Fibroblast of lung (primary cell): Measurements from ENCODE around the gene FNDC3B. TPM values are rescaled to one million over a fixed set of nuclear protein-coding genes. Genes with fewer than 3 reads are reported as not detected.

Source experiments
- DNase-seq, 2 donors: peaks; one replicate each; pipeline versions ENCODE4 v3.0.0 to v3.0.0-alpha.2; 2010; ENCODE audit warnings: low read depth in 2 of 2
- H2AFZ ChIP-seq: 2 replicates; pipeline ENCODE4 v1.5.1; 2012; ENCODE audit warnings: low read length, control low read depth, inconsistent platforms
- H3K27ac ChIP-seq: 2 replicates; pipeline ENCODE4 v1.5.1; 2011; ENCODE audit warnings: low read length, control low read depth; ENCODE audit not compliant: insufficient read depth
- H3K27me3 ChIP-seq: 2 replicates; pipeline ENCODE4 v1.5.1; 2011; ENCODE audit warnings: mild to moderate bottlenecking, low read length; ENCODE audit not compliant: control insufficient read depth, insufficient read depth
- H3K36me3 ChIP-seq: 2 replicates; pipeline ENCODE4 v1.5.1; 2011; ENCODE audit warnings: low read length; ENCODE audit not compliant: control insufficient read depth, insufficient read depth
- H3K4me1 ChIP-seq: 2 replicates; pipeline ENCODE4 v1.5.1; 2011; ENCODE audit warnings: low read length; ENCODE audit not compliant: control insufficient read depth, insufficient read depth; ENCODE audit errors: extremely low read depth
- H3K4me2 ChIP-seq: 2 replicates; pipeline ENCODE4 v1.5.1; 2011; ENCODE audit warnings: low read length, control low read depth; ENCODE audit not compliant: insufficient read depth; ENCODE audit errors: extremely low read depth
- H3K4me3 ChIP-seq, 4 experiments: fragments of 200-600 bp in 1 of 4; sonication (generic) in 1 of 4; replicated peaks in 1 of 4; 2 replicates each; pipeline ENCODE4 v1.5.1; 2011 to 2016; ENCODE audit warnings: low read length in 4 of 4, low read depth in 3 of 4, mild to moderate bottlenecking in 3 of 4, control low read depth in 2 of 4, inconsistent platforms in 1 of 4, mixed read lengths in 1 of 4; ENCODE audit not compliant: insufficient read depth in 1 of 4; ENCODE audit errors: control extremely low read depth in 1 of 4
- H3K79me2 ChIP-seq: 2 replicates; pipeline ENCODE4 v1.5.1; 2012; ENCODE audit warnings: mild to moderate bottlenecking, low read length, inconsistent platforms; ENCODE audit not compliant: control insufficient read depth, insufficient read depth
- H3K9ac ChIP-seq: 2 replicates; pipeline ENCODE4 v1.5.1; 2011; ENCODE audit warnings: mild to moderate bottlenecking, low read length, control low read depth; ENCODE audit not compliant: insufficient read depth
- H3K9me3 ChIP-seq: 2 replicates; pipeline ENCODE4 v1.5.1; 2012; ENCODE audit warnings: low read depth, low read length; ENCODE audit not compliant: control insufficient read depth, insufficient read depth
- H4K20me1 ChIP-seq: 2 replicates; pipeline ENCODE4 v1.5.1; 2011; ENCODE audit warnings: low read length; ENCODE audit not compliant: control insufficient read depth, insufficient read depth; ENCODE audit errors: extremely low read depth
- CTCF ChIP-seq, 2 donors: IDR thresholded peaks in 1 of 2; conservative IDR thresholded peaks in 1 of 2; 1 replicate in 1 of 2; 2 replicates in 1 of 2; pipeline ENCODE4 v1.5.1; 2011 to 2012; ENCODE audit warnings: low read length in 2 of 2, control low read depth in 1 of 2, inconsistent platforms in 1 of 2, low read depth in 1 of 2, mild to moderate bottlenecking in 1 of 2
- EZH2 ChIP-seq: IDR thresholded peaks from 2 replicates; pipeline ENCODE4 v1.5.1; 2012; ENCODE audit warnings: low read length, control low read depth, mild to moderate bottlenecking; ENCODE audit errors: missing control alignments
- polyA plus RNA-seq, 2 donors: library from polyadenylated mRNA; depleted of rRNA in 1 of 2; stranded (reverse) in 1 of 2; unstranded in 1 of 2; fragments of >200 nt; gene quantifications; 2 replicates each; pipeline ENCODE4 v1.2.1, GENCODE V29; 2011 to 2012; ENCODE audit warnings: missing spikeins in 1 of 2
- total RNA-seq: library from RNA; depleted of rRNA; stranded (reverse); fragments of >200 nt; gene quantifications from 2 replicates; pipeline ENCODE4 v1.2.1, GENCODE V29; 2014

The FNDC3B gene
- total and polyA plus RNA-seq, 2 donors (not counting 1 experiment from before 2014, with no cell fraction given) = 26.1 to 76.8 TPM

GRCh38 chr3:172286548-172287148, 247.3 kb downstream of the FNDC3B start:
- DNase-seq = no peak
- H3K27me3 ChIP-seq = no peaks in the 10 kb centered on the region
- no peaks in the 10 kb centered on the region for H3K4me1 ChIP-seq
- H4K20me1 ChIP-seq = no peaks in the 10 kb centered on the region
- no peak overlapping the region for H3K4me3 ChIP-seq
- no peak overlapping the region for H3K4me2 ChIP-seq
- no peak overlapping the region for H3K9ac ChIP-seq
- no peak for TF ChIP-seq CTCF (conservative IDR thresholded peaks at IDR 0.05 in 1 of 2, IDR thresholded peaks at IDR 0.05 in 1 of 2; ENCODE audit: low read depth in 1 of 2, low read length in 2 of 2)
- TF ChIP-seq EZH2 = no peak
- no peaks in the 10 kb centered on the region for H3K9me3 ChIP-seq
- H3K79me2 ChIP-seq = peaks cover 10% of the 10 kb centered on the region
- no peak overlapping the region for H2AFZ ChIP-seq
- no peak overlapping the region for H3K27ac ChIP-seq
- H3K36me3 ChIP-seq = peaks cover 6% of the 10 kb centered on the region

GRCh38 chr3:172287937-172288477, 248.6 kb downstream of the FNDC3B start:
- Histone ChIP-seq H3K9me3 (no peaks in the 10 kb centered on the region), H3K79me2 (peaks cover 8% of the 10 kb centered on the region), H4K20me1 (peaks cover 3% of the 10 kb centered on the region), H2AFZ (no peak overlapping the region), H3K27me3 (no peaks in the 10 kb centered on the region), H3K36me3 (peaks cover 6% of the 10 kb centered on the region), H3K27ac (no peak overlapping the region), H3K4me2 (no peak overlapping the region), H3K4me3 (no peak overlapping the region), H3K4me1 (no peaks in the 10 kb centered on the region), H3K9ac (no peak overlapping the region)
- TF ChIP-seq EZH2 = no peak
- no peak for TF ChIP-seq CTCF (conservative IDR thresholded peaks at IDR 0.05 in 1 of 2, IDR thresholded peaks at IDR 0.05 in 1 of 2; ENCODE audit: low read depth in 1 of 2, low read length in 2 of 2)
- no peak for DNase-seq

- Histone ChIP-seq H3K79me2 (peaks cover 8% of the 10 kb centered on the region), H3K27ac (no peak overlapping the region), H3K4me3 (no peak overlapping the region), H3K36me3 (peaks cover 6% of the 10 kb centered on the region), H3K27me3 (no peaks in the 10 kb centered on the region), H4K20me1 (peaks cover 3% of the 10 kb centered on the region), H3K4me1 (no peaks in the 10 kb centered on the region), H3K4me2 (no peak overlapping the region), H3K9me3 (no peaks in the 10 kb centered on the region), H2AFZ (no peak overlapping the region), H3K9ac (no peak overlapping the region)
- TF ChIP-seq CTCF (conservative IDR thresholded peaks at IDR 0.05 in 1 of 2, IDR thresholded peaks at IDR 0.05 in 1 of 2; ENCODE audit: low read depth in 1 of 2, low read length in 2 of 2) (no peak), EZH2 (no peak)
- DNase-seq = no peak
Measured at GRCh38 chr3:172288651-172289050, 249.3 kb downstream of the FNDC3B start.
